ENCODE results near the gene SUN2.

SUN2 gene

GRCh38 chr22:38713921-38714320 is 41.9 kb downstream of the SUN2 start:
- DNase-seq: no peak

GRCh38 chr22:38712486-38713207 is 43.2 kb downstream of the SUN2 start:
- DNase-seq: no peak

- DNase-seq: no peak
Measured at GRCh38 chr22:38710866-38711265, 44.9 kb downstream of the SUN2 start.

GRCh38 chr22:38710351-38710750 is 45.4 kb downstream of the SUN2 start:
- no peak for DNase-seq

GRCh38 chr22:38709306-38709705 is 46.5 kb downstream of the SUN2 start:
- no peak for DNase-seq

GRCh38 chr22:38707984-38708383 is 47.8 kb downstream of the SUN2 start:
- no peak for DNase-seq

- DNase-seq: no peak
Measured at GRCh38 chr22:38707346-38707745, 48.5 kb downstream of the SUN2 start.

GRCh38 chr22:38706901-38707195 is 49.0 kb downstream of the SUN2 start:
- DNase-seq: no peak

GRCh38 chr22:38706101-38706900 is 49.5 kb downstream of the SUN2 start:
- peak; percentile 52 for DNase-seq

GRCh38 chr22:38705235-38706100 is 50.3 kb downstream of the SUN2 start, which contains the start of gene GTPBP1:
Gene GTPBP1, plus strand, starts transcription at chr22:38705944. Its CDS starts 12 bp downstream, at chr22:38705956.
- peak; percentile 93 for DNase-seq

GRCh38 chr22:38704654-38705234 is 51.1 kb downstream of the SUN2 start:
- DNase-seq: no peak

- DNase-seq: peak; percentile 99
Measured at GRCh38 chr22:38700789-38701628, 54.8 kb downstream of the SUN2 start, which contains the start of gene JOSD1. Gene JOSD1, minus strand, starts transcription at chr22:38700943. Its CDS starts 956 bp downstream, at chr22:38699987.

- no peak for DNase-seq
Measured at GRCh38 chr22:38700270-38700788, 55.5 kb downstream of the SUN2 start.

GRCh38 chr22:38699784-38700183 is 56.0 kb downstream of the SUN2 start:
- no peak for DNase-seq

- no peak for DNase-seq
Measured at GRCh38 chr22:38699143-38699542, 56.7 kb downstream of the SUN2 start.

- no peak for DNase-seq
Measured at GRCh38 chr22:38698407-38699094, 57.2 kb downstream of the SUN2 start.

GRCh38 chr22:38697425-38698089 is 58.2 kb downstream of the SUN2 start:
- DNase-seq: no peak

- peak; percentile 48 for DNase-seq
Measured at GRCh38 chr22:38696606-38697424, 59.0 kb downstream of the SUN2 start.

GRCh38 chr22:38694940-38695339 is 60.9 kb downstream of the SUN2 start:
- DNase-seq: no peak

- DNase-seq: no peak
Measured at GRCh38 chr22:38694049-38694448, 61.7 kb downstream of the SUN2 start.

Measured in activated CD8-positive, alpha-beta memory T cell treated with anti-CD3 and anti-CD28 coated beads, Interleukin-2, amount 50 U/mL, for 4 hours (primary cell).